ENCODE measurements around the gene EP400.

Gene EP400

GRCh38 chr12:131940141-131940547 is 9.6 kb upstream of the EP400 start:
- TF ChIP-seq CTCF (IDR thresholded peaks at IDR 0.05; ENCODE audit: unreplicated experiment in 3 of 3) = no peak
- H3K4me3 Mint-ChIP-seq = no peak overlapping the region
- H3K9me3 Mint-ChIP-seq = no peaks in the 10 kb centered on the region
- peaks cover 31% of the 10 kb centered on the region for H3K36me3 Mint-ChIP-seq (ENCODE audit: low read depth)
- H3K27ac Mint-ChIP-seq = no peak overlapping the region
- no peaks in the 10 kb centered on the region for H3K27me3 Mint-ChIP-seq (ENCODE audit: low read depth)
- no peaks in the 10 kb centered on the region for H3K4me1 Mint-ChIP-seq

GRCh38 chr12:131941116-131941986 is 8.4 kb upstream of the EP400 start:
- H3K36me3 Mint-ChIP-seq (ENCODE audit: low read depth) = peaks cover 32% of the 10 kb centered on the region
- TF ChIP-seq CTCF (IDR thresholded peaks at IDR 0.05; ENCODE audit: unreplicated experiment in 3 of 3) = no peak
- H3K9me3 Mint-ChIP-seq = no peaks in the 10 kb centered on the region
- no peaks in the 10 kb centered on the region for H3K4me1 Mint-ChIP-seq
- no peaks in the 10 kb centered on the region for H3K27me3 Mint-ChIP-seq (ENCODE audit: low read depth)
- H3K27ac Mint-ChIP-seq = no peak overlapping the region
- H3K4me3 Mint-ChIP-seq = no peak overlapping the region

- H3K27ac Mint-ChIP-seq = no peak overlapping the region
- H3K4me3 Mint-ChIP-seq = no peak overlapping the region
- H3K9me3 Mint-ChIP-seq = no peaks in the 10 kb centered on the region
- H3K27me3 Mint-ChIP-seq (ENCODE audit: low read depth) = no peaks in the 10 kb centered on the region
- no peaks in the 10 kb centered on the region for H3K4me1 Mint-ChIP-seq
- peaks cover 30% of the 10 kb centered on the region for H3K36me3 Mint-ChIP-seq (ENCODE audit: low read depth)
- TF ChIP-seq CTCF (IDR thresholded peaks at IDR 0.05; ENCODE audit: unreplicated experiment in 3 of 3) = no peak
Measured at GRCh38 chr12:131941987-131942341, 7.8 kb upstream of the EP400 start.

GRCh38 chr12:131942671-131943070 is 7.1 kb upstream of the EP400 start:
- H3K4me3 Mint-ChIP-seq = no peak overlapping the region
- no peaks in the 10 kb centered on the region for H3K9me3 Mint-ChIP-seq
- no peak overlapping the region for H3K27ac Mint-ChIP-seq
- no peak for TF ChIP-seq CTCF (IDR thresholded peaks at IDR 0.05; ENCODE audit: unreplicated experiment in 3 of 3)
- H3K27me3 Mint-ChIP-seq (ENCODE audit: low read depth) = no peaks in the 10 kb centered on the region
- no peaks in the 10 kb centered on the region for H3K4me1 Mint-ChIP-seq
- peaks cover 27% of the 10 kb centered on the region for H3K36me3 Mint-ChIP-seq (ENCODE audit: low read depth)

- Mint-ChIP-seq H3K36me3 (ENCODE audit: low read depth) (peaks cover 23% of the 10 kb centered on the region), H3K4me1 (no peaks in the 10 kb centered on the region), H3K27ac (no peak overlapping the region), H3K4me3 (no peak overlapping the region), H3K27me3 (ENCODE audit: low read depth) (no peaks in the 10 kb centered on the region), H3K9me3 (no peaks in the 10 kb centered on the region)
- TF ChIP-seq CTCF (IDR thresholded peaks at IDR 0.05; ENCODE audit: unreplicated experiment in 3 of 3) = no peak
Measured at GRCh38 chr12:131943389-131943788, 6.4 kb upstream of the EP400 start.

- H3K4me3 Mint-ChIP-seq = no peak overlapping the region
- peaks cover 23% of the 10 kb centered on the region for H3K36me3 Mint-ChIP-seq (ENCODE audit: low read depth)
- TF ChIP-seq CTCF (IDR thresholded peaks at IDR 0.05; ENCODE audit: unreplicated experiment in 3 of 3) = no peak
- no peak overlapping the region for H3K27ac Mint-ChIP-seq
- no peaks in the 10 kb centered on the region for H3K4me1 Mint-ChIP-seq
- no peaks in the 10 kb centered on the region for H3K9me3 Mint-ChIP-seq
- no peaks in the 10 kb centered on the region for H3K27me3 Mint-ChIP-seq (ENCODE audit: low read depth)
Measured at GRCh38 chr12:131943876-131944275, 5.9 kb upstream of the EP400 start.
